Measurements from ENCODE around the gene ALG9. TPM values are rescaled to one million over a fixed set of nuclear protein-coding genes. Genes with fewer than 3 reads are reported as not detected.

The ALG9 gene
- polyA plus RNA-seq, 3 donors: 7.4 to 7.9 (median 7.8) TPM

DNA sequence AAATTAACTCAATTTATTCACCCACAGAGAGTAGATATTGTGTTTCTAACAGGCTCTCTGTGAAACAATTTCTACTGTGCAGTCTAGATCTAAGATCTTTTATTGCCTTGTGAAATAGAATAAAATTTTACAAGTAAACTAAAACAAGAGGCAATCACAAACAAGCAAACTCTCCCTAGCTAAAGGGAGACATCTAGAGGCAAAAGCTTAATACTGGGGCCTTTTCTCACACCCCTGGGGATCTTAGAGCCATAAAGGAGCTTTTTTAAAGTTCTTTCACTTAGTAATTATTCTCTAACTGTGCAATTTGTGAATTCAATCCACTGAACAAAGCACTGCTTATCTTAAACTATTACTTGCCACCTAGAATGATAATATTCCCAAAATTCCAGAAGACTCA, 19.7 kb downstream of the ALG9 start:
- peaks cover 4 to 36% of the 10 kb centered on the region in 2 donors for H3K36me3 ChIP-seq (replicated peaks in 1 of 2; ENCODE audit: control insufficient read depth in 1 of 2, insufficient read depth in 2 of 2, low read length in 2 of 2)
- H3K27ac Mint-ChIP-seq: peak overlapping the region in 1 of 7 donors; percentile 35

GRCh38 chr11:111851067-111851466, 20.3 kb downstream of the ALG9 start:
- Mint-ChIP-seq H3K36me3 (peaks cover 35 to 39% of the 10 kb centered on the region in 2 donors), H3K4me3 (no peak overlapping the region), H3K27me3 (ENCODE audit: low read depth in 3 of 3) (no peaks in the 10 kb centered on the region), H3K4me1 (peaks cover 22% of the 10 kb centered on the region), H3K9me3 (no peaks in the 10 kb centered on the region), H3K27ac (peak overlapping the region in 1 of 7 donors; percentile 52)
- no peak overlapping the region for H3K4me2 ChIP-seq (replicated peaks; ENCODE audit: extremely low read depth, low read length, poor library complexity, severe bottlenecking)
- TF ChIP-seq CTCF (IDR thresholded peaks at IDR 0.05): no peak
- intact Hi-C loops (cut with micrococcal nuclease): no loop called here
- 100% methylated on average over 1 of the region's 8 CpGs for WGBS (ENCODE audit: insufficient coverage)
- no peaks in the 10 kb centered on the region for H4K20me1 ChIP-seq (ENCODE audit: insufficient read depth, low read length)
- H3K4me3 ChIP-seq (replicated peaks in 1 of 3; ENCODE audit: low read depth in 2 of 3, low read length in 3 of 3): no peak overlapping the region
- H3K79me2 ChIP-seq (ENCODE audit: insufficient read depth, low read length): no peaks in the 10 kb centered on the region
- no peaks in the 10 kb centered on the region for H3K27me3 ChIP-seq (ENCODE audit: control insufficient read depth in 2 of 2, insufficient read depth in 2 of 2, low read length in 2 of 2)
- H3K9ac ChIP-seq (ENCODE audit: insufficient read depth, low read length, poor library complexity, severe bottlenecking): no peak overlapping the region
- H3K9me3 ChIP-seq (replicated peaks in 1 of 2; ENCODE audit: control insufficient read depth in 1 of 2, insufficient read depth in 1 of 2, low read length in 2 of 2): no peaks in the 10 kb centered on the region
- H3K27ac ChIP-seq (ENCODE audit: low read depth in 1 of 2, low read length in 2 of 2): no peak overlapping the region
- peaks cover 4 to 36% of the 10 kb centered on the region in 2 donors for H3K36me3 ChIP-seq (replicated peaks in 1 of 2; ENCODE audit: control insufficient read depth in 1 of 2, insufficient read depth in 2 of 2, low read length in 2 of 2)
- DNase-seq: no peak
- H3K4me1 ChIP-seq (ENCODE audit: control insufficient read depth in 1 of 2, insufficient read depth in 2 of 2, low read length in 2 of 2): peaks cover 16 to 19% of the 10 kb centered on the region in 2 donors
- no peak overlapping the region for H2AFZ ChIP-seq (ENCODE audit: insufficient read depth, low read depth, low read length, poor library complexity, severe bottlenecking)

More for the DNA sequence above, 19.7 kb downstream of the ALG9 start:
- H3K4me1 ChIP-seq (ENCODE audit: control insufficient read depth in 1 of 2, insufficient read depth in 2 of 2, low read length in 2 of 2): peaks cover 10 to 14% of the 10 kb centered on the region in 2 donors
- H3K79me2 ChIP-seq (ENCODE audit: insufficient read depth, low read length): no peaks in the 10 kb centered on the region
- no peaks in the 10 kb centered on the region for H3K9me3 Mint-ChIP-seq
- no peak overlapping the region for H3K4me3 Mint-ChIP-seq
- no peaks in the 10 kb centered on the region for H3K27me3 ChIP-seq (ENCODE audit: control insufficient read depth in 2 of 2, insufficient read depth in 2 of 2, low read length in 2 of 2)
- intact Hi-C loops (cut with micrococcal nuclease): no loop called here
- peaks cover 16% of the 10 kb centered on the region for H3K4me1 Mint-ChIP-seq
- H3K36me3 Mint-ChIP-seq: peaks cover 35 to 40% of the 10 kb centered on the region in 2 donors
- H3K4me3 ChIP-seq (replicated peaks in 1 of 3; ENCODE audit: low read depth in 2 of 3, low read length in 3 of 3): no peak overlapping the region
- peak; percentile 10 for TF ChIP-seq CTCF (IDR thresholded peaks at IDR 0.05)
- no peaks in the 10 kb centered on the region for H3K9me3 ChIP-seq (replicated peaks in 1 of 2; ENCODE audit: control insufficient read depth in 1 of 2, insufficient read depth in 1 of 2, low read length in 2 of 2)
- no peaks in the 10 kb centered on the region for H4K20me1 ChIP-seq (ENCODE audit: insufficient read depth, low read length)
- no peak overlapping the region for H3K4me2 ChIP-seq (replicated peaks; ENCODE audit: extremely low read depth, low read length, poor library complexity, severe bottlenecking)
- DNase-seq: peak in 1 of 3 donors; percentile 20
- H3K27ac ChIP-seq (ENCODE audit: low read depth in 1 of 2, low read length in 2 of 2): no peak overlapping the region
- H3K9ac ChIP-seq (ENCODE audit: insufficient read depth, low read length, poor library complexity, severe bottlenecking): no peak overlapping the region
- no peaks in the 10 kb centered on the region for H3K27me3 Mint-ChIP-seq (ENCODE audit: low read depth in 3 of 3)
- no peak overlapping the region for H2AFZ ChIP-seq (ENCODE audit: insufficient read depth, low read depth, low read length, poor library complexity, severe bottlenecking)
